Nephron progenitor cell (in vitro differentiated cells): Measurements from ENCODE around the gene RBP3.

ENCODE experiments used
- DNase-seq: peaks from one replicate; pipeline ENCODE4 v3.0.0; 2021
- H3K27ac Mint-ChIP-seq: 2 replicates; pipeline ENCODE4 v1.8.0; 2021; ENCODE audit warnings: mild to moderate bottlenecking, moderate library complexity, mixed read lengths
- H3K27me3 Mint-ChIP-seq: 2 replicates; pipeline ENCODE4 v1.8.0; 2021; ENCODE audit warnings: mild to moderate bottlenecking, low read depth, mixed read lengths; ENCODE audit not compliant: poor library complexity
- H3K36me3 Mint-ChIP-seq: 2 replicates; pipeline ENCODE4 v1.8.0; 2021; ENCODE audit warnings: low read depth, mixed read lengths
- H3K4me1 Mint-ChIP-seq: 2 replicates; pipeline ENCODE4 v1.8.0; 2021; ENCODE audit warnings: mixed read lengths
- H3K4me3 Mint-ChIP-seq: 2 replicates; pipeline ENCODE4 v1.8.0; 2021; ENCODE audit warnings: mild to moderate bottlenecking, moderate library complexity, mixed read lengths
- H3K9me3 Mint-ChIP-seq: 2 replicates; pipeline ENCODE4 v1.8.0; 2021; ENCODE audit warnings: mild to moderate bottlenecking, moderate library complexity, mixed read lengths
- TF ChIP-seq, protein P1 (sequence below): fragments of 200-600 bp; sonication (generic); IDR thresholded peaks from 2 replicates; pipeline ENCODE4 v1.5.0; 2021; ENCODE audit warnings: antibody characterized with exemption

The RBP3 gene

GRCh38 chr10:47389619-47390018 is 41.5 kb downstream of the RBP3 start:
- Mint-ChIP-seq H3K36me3 (no peaks in the 10 kb centered on the region), H3K9me3 (peaks cover 19% of the 10 kb centered on the region), H3K27ac (no peak overlapping the region), H3K4me3 (no peak overlapping the region), H3K27me3 (peaks cover 45% of the 10 kb centered on the region), H3K4me1 (peaks cover 5% of the 10 kb centered on the region)
- no peak for DNase-seq
- TF ChIP-seq, protein P1, sequence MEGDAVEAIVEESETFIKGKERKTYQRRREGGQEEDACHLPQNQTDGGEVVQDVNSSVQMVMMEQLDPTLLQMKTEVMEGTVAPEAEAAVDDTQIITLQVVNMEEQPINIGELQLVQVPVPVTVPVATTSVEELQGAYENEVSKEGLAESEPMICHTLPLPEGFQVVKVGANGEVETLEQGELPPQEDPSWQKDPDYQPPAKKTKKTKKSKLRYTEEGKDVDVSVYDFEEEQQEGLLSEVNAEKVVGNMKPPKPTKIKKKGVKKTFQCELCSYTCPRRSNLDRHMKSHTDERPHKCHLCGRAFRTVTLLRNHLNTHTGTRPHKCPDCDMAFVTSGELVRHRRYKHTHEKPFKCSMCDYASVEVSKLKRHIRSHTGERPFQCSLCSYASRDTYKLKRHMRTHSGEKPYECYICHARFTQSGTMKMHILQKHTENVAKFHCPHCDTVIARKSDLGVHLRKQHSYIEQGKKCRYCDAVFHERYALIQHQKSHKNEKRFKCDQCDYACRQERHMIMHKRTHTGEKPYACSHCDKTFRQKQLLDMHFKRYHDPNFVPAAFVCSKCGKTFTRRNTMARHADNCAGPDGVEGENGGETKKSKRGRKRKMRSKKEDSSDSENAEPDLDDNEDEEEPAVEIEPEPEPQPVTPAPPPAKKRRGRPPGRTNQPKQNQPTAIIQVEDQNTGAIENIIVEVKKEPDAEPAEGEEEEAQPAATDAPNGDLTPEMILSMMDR, result no peak

DNA sequence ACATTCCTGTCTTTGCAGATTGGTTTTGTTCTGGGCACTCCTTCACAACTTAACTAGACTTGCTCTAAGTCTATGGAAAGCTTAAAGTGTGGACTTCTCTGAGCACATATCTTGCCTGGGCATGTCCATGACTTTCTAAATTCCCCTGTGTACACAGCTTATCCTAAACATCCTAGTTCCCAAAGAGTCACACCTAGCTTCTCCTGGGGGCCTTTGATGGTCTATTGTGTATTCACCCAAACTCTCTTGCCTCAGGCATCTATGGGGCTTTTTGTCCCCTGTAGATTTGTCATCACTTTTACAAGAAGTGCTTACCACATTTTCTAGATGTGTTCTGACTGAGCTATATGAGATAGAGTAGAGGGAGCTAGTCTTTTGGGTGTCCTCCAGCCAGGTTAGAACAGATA is 48.2 kb downstream of the RBP3 start:
- no peaks in the 10 kb centered on the region for H3K4me1 Mint-ChIP-seq
- peaks cover 22% of the 10 kb centered on the region for H3K27me3 Mint-ChIP-seq
- no peak for DNase-seq
- H3K27ac Mint-ChIP-seq, result no peak overlapping the region
- H3K36me3 Mint-ChIP-seq, result no peaks in the 10 kb centered on the region
- peaks cover 29% of the 10 kb centered on the region for H3K9me3 Mint-ChIP-seq
- TF ChIP-seq, protein P1, result no peak
- H3K4me3 Mint-ChIP-seq, result no peak overlapping the region

DNA sequence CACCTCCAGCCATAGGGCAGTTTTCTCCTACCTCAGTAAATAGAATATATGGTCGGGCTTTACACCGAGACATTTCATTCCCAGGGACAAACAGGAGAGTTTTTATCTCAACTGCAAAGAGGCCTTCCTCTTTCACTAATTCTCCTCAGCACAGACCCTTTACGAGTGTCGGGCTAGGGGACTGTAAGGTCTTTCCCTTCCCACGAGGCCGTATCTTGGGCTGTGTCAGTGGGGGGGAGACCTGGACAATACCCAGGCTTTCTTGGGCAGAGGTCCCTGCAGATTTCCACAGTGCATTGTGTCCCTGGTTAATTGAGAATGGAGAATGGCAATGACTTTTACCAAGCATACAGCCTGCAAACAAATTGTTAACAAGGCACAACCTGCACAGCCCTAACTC is 49.1 kb downstream of the RBP3 start:
- H3K4me1 Mint-ChIP-seq, result peaks cover 5% of the 10 kb centered on the region
- peaks cover 26% of the 10 kb centered on the region for H3K27me3 Mint-ChIP-seq
- TF ChIP-seq, protein P1, result no peak
- H3K9me3 Mint-ChIP-seq, result peaks cover 29% of the 10 kb centered on the region
- no peak overlapping the region for H3K4me3 Mint-ChIP-seq
- DNase-seq, result no peak
- no peak overlapping the region for H3K27ac Mint-ChIP-seq
- H3K36me3 Mint-ChIP-seq, result no peaks in the 10 kb centered on the region

- no peaks in the 10 kb centered on the region for H3K36me3 Mint-ChIP-seq
- DNase-seq, result no peak
- no peak overlapping the region for H3K27ac Mint-ChIP-seq
- TF ChIP-seq, protein P1, result no peak
- H3K27me3 Mint-ChIP-seq, result peaks cover 13% of the 10 kb centered on the region
- peaks cover 22% of the 10 kb centered on the region for H3K9me3 Mint-ChIP-seq
- H3K4me3 Mint-ChIP-seq, result no peak overlapping the region
- H3K4me1 Mint-ChIP-seq, result peaks cover 23% of the 10 kb centered on the region
Observed at GRCh38 chr10:47400251-47400650, 52.1 kb downstream of the RBP3 start.

DNA sequence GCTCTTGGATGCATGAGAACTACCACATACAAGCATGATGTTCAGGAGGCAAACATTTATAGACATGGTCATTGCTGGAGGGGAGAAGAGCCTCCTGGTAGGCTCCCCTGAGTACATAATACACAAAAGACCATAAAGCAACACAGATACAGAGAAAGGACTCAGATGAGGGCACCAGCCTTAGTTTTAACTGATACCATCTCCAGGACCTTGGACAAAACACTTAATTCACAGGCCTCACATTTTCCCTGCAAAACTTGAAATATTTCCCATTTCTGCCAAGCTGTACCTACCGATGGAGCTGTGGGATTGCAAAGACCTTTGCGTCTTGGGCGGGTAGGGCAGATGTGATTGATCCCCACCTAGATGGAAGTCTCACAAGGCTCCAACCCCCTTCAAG is 52.6 kb downstream of the RBP3 start:
- TF ChIP-seq, protein P1, result no peak
- H3K27ac Mint-ChIP-seq, result no peak overlapping the region
- H3K27me3 Mint-ChIP-seq, result peaks cover 9% of the 10 kb centered on the region

DNA sequence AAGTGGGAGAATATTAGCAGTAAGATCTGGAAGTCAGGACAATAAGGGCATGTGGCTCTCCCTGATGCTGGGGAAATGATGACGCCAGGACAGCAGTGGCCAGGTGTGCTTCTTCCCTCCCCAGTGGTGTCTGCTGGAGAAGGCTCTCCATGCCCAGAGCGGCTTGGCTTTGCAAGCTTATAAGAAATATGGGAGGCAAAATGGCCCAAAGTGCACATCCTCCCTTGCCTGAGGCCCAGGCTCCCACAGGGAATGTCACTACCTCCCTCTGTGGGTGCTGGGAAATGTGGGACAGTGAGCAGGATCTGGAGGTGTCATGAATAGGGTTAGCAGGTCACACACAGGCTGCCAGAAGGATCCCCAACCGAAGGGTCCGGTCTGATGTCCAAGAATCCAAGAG is 53.0 kb downstream of the RBP3 start:
- peaks cover 23% of the 10 kb centered on the region for H3K4me1 Mint-ChIP-seq
- no peak for DNase-seq
- no peak overlapping the region for H3K27ac Mint-ChIP-seq
- no peak overlapping the region for H3K4me3 Mint-ChIP-seq
- TF ChIP-seq, protein P1, result no peak
- peaks cover 9% of the 10 kb centered on the region for H3K27me3 Mint-ChIP-seq
- no peaks in the 10 kb centered on the region for H3K36me3 Mint-ChIP-seq
- H3K9me3 Mint-ChIP-seq, result peaks cover 18% of the 10 kb centered on the region

More for the DNA sequence above, 52.6 kb downstream of the RBP3 start:
- Mint-ChIP-seq H3K4me3 (no peak overlapping the region), H3K4me1 (peaks cover 23% of the 10 kb centered on the region), H3K9me3 (peaks cover 19% of the 10 kb centered on the region), H3K36me3 (no peaks in the 10 kb centered on the region)
- DNase-seq, result no peak
